BLaER1 (cell line): ENCODE data around the gene PTPRN2.
"Not testable (repeated sequence)": the region's sequence is repeated elsewhere in the genome, so short reads cannot be mapped to it uniquely, and the experiment has no call there.

Experiments used
- H3K27ac ChIP-seq: shearing (Covaris generic); formaldehyde crosslinking; 2 replicates; pipeline ENCODE4 v1.8.1; 2022
- H3K27me3 ChIP-seq: shearing (Covaris generic); formaldehyde crosslinking; 2 replicates; pipeline ENCODE4 v1.8.1; 2022
- H3K36me3 ChIP-seq: shearing (Covaris generic); formaldehyde crosslinking; 2 replicates; pipeline ENCODE4 v1.8.1; 2022
- H3K4me1 ChIP-seq: shearing (Covaris generic); formaldehyde crosslinking; 2 replicates; pipeline ENCODE4 v1.8.1; 2022
- H3K4me2 ChIP-seq: shearing (Covaris generic); formaldehyde crosslinking; 2 replicates; pipeline ENCODE4 v1.8.1; 2022
- H3K4me3 ChIP-seq: shearing (Covaris generic); formaldehyde crosslinking; 2 replicates; pipeline ENCODE4 v1.8.1; 2022
- H3K9ac ChIP-seq: shearing (Covaris generic); formaldehyde crosslinking; 2 replicates; pipeline ENCODE4 v1.8.1; 2022
- H3K9me3 ChIP-seq: shearing (Covaris generic); formaldehyde crosslinking; 2 replicates; pipeline ENCODE4 v1.8.1; 2022
- H4K20me1 ChIP-seq: shearing (Covaris generic); formaldehyde crosslinking; 2 replicates; pipeline ENCODE4 v1.8.1; 2022
- Cebpa-rat ChIP-seq: shearing (Covaris generic); IDR thresholded peaks from 2 replicates; pipeline ENCODE4 v1.8.1; 2022

Gene PTPRN2

DNA sequence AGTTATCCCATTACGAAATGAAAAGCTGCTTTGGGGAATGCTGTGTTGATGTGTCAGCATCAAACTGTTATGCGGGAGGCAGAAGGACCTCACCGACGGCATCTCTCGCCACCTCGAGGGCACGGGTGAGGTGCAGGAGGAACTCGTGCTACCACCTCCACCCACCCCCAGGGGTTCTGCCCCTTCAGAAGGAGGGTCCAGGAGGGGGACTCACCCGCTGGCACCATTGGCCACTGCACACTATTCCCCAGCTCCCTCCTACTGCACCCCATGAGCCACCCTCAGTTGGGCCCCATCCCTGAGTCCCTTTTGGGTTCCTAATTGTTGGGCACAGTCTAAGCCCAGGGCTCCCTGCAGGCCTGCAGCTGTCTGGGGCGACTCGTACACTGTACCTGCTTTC lies 236.6 kb downstream of the PTPRN2 start:
- Histone ChIP-seq H4K20me1 (0 out of 2 replicates have a peak, but pooled peaks cover 9% of the 10 kb centered on the region), H3K4me2 (no peak overlapping the region), H3K4me3 (no peak overlapping the region), H3K9ac (no peak overlapping the region), H3K27ac (no peak overlapping the region), H3K36me3 (no peaks in the 10 kb centered on the region), H3K4me1 (peaks cover 14% of the 10 kb centered on the region; the same call in 1 of the 2 replicates), H3K27me3 (no peaks in the 10 kb centered on the region), H3K9me3 (no peaks in the 10 kb centered on the region)
- no peak for TF ChIP-seq Cebpa-rat

DNA sequence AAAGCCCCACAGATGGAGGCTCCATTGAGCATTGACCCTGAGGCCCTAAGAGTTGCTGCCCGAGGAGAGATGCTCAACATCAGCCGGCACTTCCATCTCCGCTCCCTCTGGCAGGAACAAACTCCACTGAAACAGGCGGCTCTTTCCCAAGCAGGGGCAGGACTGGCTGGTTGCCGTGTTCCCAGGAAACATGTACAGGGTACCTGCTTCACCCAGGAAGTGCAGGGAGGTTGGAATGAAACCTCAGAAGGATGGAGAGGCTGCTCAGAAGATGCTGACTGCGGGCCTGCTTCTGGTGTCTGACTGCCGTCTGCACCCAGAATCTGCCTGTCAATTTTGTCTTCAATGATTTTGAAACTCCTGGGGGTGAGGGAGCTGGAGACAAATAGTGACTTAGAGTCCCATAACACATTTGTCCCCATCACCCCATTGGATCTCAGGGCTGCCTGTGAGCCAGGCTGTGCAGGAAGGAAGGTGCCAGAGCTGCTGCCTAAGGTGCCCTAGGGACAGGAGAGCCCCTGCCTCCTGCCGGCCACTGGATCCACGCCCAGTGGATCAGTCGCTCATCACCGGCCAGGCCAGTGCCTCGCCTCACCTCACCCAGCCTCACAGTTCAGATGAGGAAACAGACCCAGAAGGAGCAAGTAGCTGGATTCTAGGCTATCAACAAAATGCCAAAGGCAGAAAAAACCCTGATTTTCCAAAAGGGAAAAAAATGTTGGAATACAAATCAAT lies 237.3 kb downstream of the PTPRN2 start:
- Histone ChIP-seq H3K4me1 (peaks cover 14% of the 10 kb centered on the region; the same call in 1 of the 2 replicates), H3K4me2 (no peak overlapping the region)

DNA sequence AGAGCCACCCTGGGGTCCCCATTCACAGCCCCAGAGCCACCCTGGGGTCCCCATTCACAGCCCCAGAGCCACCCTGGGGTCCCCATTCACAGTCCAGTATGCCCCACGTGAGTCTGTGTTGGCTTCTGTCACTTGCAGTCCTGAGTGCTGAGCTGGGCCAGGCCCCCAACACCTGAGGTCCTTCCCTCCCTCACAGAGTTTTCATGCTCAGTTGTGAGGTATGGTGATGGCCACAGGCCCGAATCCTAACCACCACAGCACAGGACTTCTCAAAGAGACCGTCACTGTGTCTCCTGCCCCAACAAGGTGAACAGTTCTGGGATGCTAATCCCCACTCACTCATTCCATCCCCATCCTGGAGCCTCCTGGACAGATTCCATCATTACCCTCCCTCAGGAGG lies 239.2 kb downstream of the PTPRN2 start:
- Histone ChIP-seq H3K4me3 (no peak overlapping the region), H4K20me1 (0 out of 2 replicates have a peak, but pooled peaks cover 6% of the 10 kb centered on the region), H3K36me3 (no peaks in the 10 kb centered on the region), H3K9ac (no peak overlapping the region), H3K27ac (no peak overlapping the region), H3K4me2 (no peak overlapping the region), H3K4me1 (peaks cover 14% of the 10 kb centered on the region; the same call in 1 of the 2 replicates), H3K27me3 (no peaks in the 10 kb centered on the region), H3K9me3 (peaks cover 7% of the 10 kb centered on the region; the same call in 1 of the 2 replicates)
- no peak for TF ChIP-seq Cebpa-rat

More for the DNA sequence above, 237.3 kb downstream of the PTPRN2 start:
- Histone ChIP-seq H3K4me3 (no peak overlapping the region), H3K9ac (no peak overlapping the region), H3K27ac (no peak overlapping the region), H4K20me1 (0 out of 2 replicates have a peak, but pooled peaks cover 9% of the 10 kb centered on the region), H3K36me3 (no peaks in the 10 kb centered on the region), H3K27me3 (no peaks in the 10 kb centered on the region), H3K9me3 (no peaks in the 10 kb centered on the region)
- no peak for TF ChIP-seq Cebpa-rat

DNA sequence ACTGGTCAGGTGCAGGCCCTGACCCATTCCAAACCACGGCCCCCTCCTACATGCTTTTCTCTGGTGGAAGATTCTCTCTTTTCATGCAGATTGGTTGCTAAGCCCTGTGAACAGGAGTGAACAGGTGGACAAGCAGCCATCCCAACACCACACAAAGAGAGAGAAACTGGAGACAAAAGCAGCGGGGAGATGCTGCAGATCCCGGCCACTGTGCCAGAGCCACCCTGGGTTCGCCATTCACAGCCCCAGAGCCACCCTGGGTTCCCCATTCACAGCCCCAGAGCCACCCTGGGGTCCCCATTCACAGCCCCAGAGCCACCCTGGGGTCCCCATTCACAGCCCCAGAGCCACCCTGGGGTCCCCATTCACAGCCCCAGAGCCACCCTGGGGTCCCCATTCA lies 239.6 kb downstream of the PTPRN2 start:
- H3K27me3 ChIP-seq, H3K4me2 ChIP-seq, H3K36me3 ChIP-seq, H3K27ac ChIP-seq, H4K20me1 ChIP-seq, H3K4me3 ChIP-seq, H3K9ac ChIP-seq: not testable (repeated sequence)
- Histone ChIP-seq H3K9me3 (peaks cover 10% of the 10 kb centered on the region; the same call in 1 of the 2 replicates), H3K4me1 (peaks cover 14% of the 10 kb centered on the region; the same call in 1 of the 2 replicates)

DNA sequence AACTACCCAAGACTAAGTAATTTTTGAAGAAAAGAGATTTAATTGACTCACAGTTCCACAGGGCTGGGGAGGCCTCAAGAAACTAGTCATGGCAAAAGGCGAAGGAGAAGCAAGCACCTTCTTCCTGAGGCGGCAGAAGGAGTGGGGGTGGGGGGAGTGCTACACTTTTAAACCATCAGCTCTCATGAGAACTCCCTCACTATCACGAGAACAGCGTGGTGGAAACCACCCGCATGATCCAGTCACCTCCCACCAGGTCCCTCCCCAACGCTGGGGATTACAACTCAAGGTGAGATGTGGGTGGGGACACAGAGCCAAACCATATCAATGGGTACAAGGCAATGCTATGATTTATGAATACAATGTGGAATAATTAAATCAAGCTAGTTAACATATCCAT lies 241.9 kb downstream of the PTPRN2 start:
- Histone ChIP-seq H3K27me3 (no peaks in the 10 kb centered on the region), H3K36me3 (no peaks in the 10 kb centered on the region), H4K20me1 (no peaks in the 10 kb centered on the region), H3K9me3 (peaks cover 30% of the 10 kb centered on the region), H3K9ac (no peak overlapping the region), H3K4me2 (no peak overlapping the region), H3K4me1 (peaks cover 12% of the 10 kb centered on the region; the same call in 1 of the 2 replicates), H3K27ac (no peak overlapping the region), H3K4me3 (no peak overlapping the region)
- no peak for TF ChIP-seq Cebpa-rat

DNA sequence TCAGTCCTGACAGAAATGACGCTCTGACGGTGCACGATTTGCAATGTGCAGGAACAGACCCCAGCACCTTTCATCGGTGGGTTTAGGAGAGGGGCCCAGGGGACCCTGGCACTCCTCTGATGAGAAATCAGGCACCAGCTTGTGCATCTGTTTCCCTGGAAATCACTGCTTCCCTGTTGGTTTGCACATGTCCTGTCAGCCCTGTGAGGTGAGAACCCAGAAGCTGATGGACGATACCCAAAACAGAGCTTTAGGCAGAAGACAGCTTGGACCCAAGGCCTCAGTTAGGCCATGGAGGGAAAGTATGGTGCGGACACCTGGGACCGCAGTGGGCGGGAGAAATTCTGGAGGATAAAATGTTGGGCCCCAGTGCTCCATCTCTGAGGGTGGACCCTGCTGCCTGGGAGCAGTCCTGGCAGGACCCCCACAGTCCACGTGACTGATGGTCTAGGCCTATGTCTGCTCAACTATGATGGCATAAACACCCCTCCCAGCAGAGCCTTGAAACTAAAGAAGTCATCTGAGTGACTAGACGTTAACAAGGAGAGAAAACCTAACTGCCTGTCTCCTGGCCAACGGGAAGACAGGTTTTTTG lies 242.8 kb downstream of the PTPRN2 start:
- Histone ChIP-seq H3K27me3 (no peaks in the 10 kb centered on the region), H3K36me3 (no peaks in the 10 kb centered on the region), H3K9me3 (peaks cover 30% of the 10 kb centered on the region), H3K27ac (no peak overlapping the region), H3K4me1 (peaks cover 7% of the 10 kb centered on the region; the same call in 1 of the 2 replicates), H3K4me2 (no peak overlapping the region), H3K4me3 (no peak overlapping the region), H3K9ac (no peak overlapping the region), H4K20me1 (no peaks in the 10 kb centered on the region)
- TF ChIP-seq Cebpa-rat: no peak

DNA sequence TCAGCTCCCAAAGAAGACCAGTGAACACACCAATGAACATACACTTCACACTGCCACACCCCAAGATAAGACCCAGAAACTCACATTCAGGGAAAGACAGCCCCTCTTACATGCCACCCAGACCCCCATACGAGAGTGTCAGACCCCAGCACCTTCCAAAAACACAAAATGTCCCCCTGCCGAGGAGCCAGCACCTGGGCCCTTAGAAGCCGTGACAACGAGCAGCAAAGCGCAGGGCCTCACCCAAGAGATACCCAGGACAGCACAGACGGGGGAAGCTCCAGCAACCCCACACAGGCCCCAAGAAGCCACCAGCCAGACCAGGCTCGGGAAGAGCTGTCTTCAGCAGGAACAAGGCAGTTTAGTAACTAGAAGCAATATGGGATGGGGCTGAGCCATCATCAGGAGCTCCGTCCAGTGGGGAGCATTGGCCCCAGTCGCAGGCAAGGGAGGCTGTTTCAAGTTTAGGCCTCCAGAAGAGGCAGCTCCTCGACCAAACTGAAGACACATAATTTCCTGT lies 243.6 kb downstream of the PTPRN2 start:
- H3K4me2 ChIP-seq: no peak overlapping the region
- H3K27me3 ChIP-seq: no peaks in the 10 kb centered on the region
- H3K4me1 ChIP-seq: peaks cover 7% of the 10 kb centered on the region; the same call in 1 of the 2 replicates
- no peak overlapping the region for H3K4me3 ChIP-seq
- no peak overlapping the region for H3K9ac ChIP-seq
- H3K9me3 ChIP-seq: peaks cover 30% of the 10 kb centered on the region
- H3K27ac ChIP-seq: no peak overlapping the region
- H4K20me1 ChIP-seq: no peaks in the 10 kb centered on the region
- TF ChIP-seq Cebpa-rat: no peak
- H3K36me3 ChIP-seq: no peaks in the 10 kb centered on the region

DNA sequence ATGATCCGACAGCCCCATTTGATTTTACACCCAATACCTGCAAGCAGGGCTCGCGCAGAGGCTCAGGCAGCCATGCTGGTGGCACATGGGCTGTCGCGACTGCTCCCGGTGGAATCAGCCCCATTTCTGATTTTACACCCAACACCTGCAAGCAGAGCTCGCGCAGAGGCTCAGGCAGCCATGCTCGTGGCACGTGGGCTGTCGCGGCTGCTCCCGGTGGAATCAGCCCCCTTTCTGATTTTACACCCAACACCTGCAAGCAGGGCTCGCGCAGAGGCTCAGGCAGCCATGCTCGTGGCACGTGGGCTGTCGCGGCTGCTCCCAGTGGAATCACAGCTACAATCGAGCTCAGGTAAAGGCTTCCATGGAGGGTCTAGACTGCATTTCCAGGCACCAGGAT lies 244.1 kb downstream of the PTPRN2 start:
- peaks cover 30% of the 10 kb centered on the region for H3K9me3 ChIP-seq
- H3K27ac ChIP-seq: no peak overlapping the region
- no peaks in the 10 kb centered on the region for H4K20me1 ChIP-seq
- no peaks in the 10 kb centered on the region for H3K36me3 ChIP-seq
- no peak for TF ChIP-seq Cebpa-rat
- H3K4me1 ChIP-seq: peaks cover 7% of the 10 kb centered on the region; the same call in 1 of the 2 replicates
- no peaks in the 10 kb centered on the region for H3K27me3 ChIP-seq
- no peak overlapping the region for H3K4me3 ChIP-seq
- no peak overlapping the region for H3K4me2 ChIP-seq
- H3K9ac ChIP-seq: no peak overlapping the region

DNA sequence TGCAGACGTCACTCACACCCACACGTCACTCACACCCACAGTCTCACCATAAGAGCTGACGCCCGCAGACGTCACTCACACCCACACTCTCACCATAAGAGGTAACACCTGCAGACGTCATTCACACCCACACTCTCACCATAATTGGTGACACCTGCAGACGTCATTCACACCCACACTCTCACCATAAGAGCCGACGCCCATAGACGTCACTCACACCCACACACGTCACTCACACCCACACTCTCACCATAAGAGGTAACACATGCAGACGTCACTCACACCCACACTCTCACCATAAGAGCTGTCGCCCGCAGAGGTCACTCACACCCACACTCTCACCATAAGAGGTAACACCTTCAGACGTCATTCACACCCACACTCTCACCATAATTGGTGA lies 246.5 kb downstream of the PTPRN2 start:
- H3K36me3 ChIP-seq, H3K4me2 ChIP-seq, H3K4me3 ChIP-seq, H3K27me3 ChIP-seq, H4K20me1 ChIP-seq, H3K4me1 ChIP-seq, H3K9ac ChIP-seq, H3K27ac ChIP-seq: not testable (repeated sequence)
- H3K9me3 ChIP-seq: peaks cover 41% of the 10 kb centered on the region

DNA sequence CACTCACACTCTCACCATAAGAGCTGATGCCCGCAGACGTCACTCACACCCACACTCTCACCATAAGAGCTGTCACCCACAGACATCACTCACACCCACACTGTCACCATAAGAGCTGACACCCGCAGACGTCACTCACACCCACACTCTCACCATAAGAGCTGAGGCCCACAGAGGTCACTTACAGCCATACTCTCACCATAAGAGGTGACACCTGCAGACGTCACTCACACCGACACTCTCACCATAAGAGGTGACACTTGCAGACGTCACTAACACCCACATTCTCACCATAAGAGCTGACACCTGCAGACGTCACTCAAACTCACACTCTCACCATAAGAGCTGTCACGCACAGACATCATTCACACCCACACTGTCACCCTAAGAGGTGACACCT lies 250.7 kb downstream of the PTPRN2 start:
- not testable (repeated sequence) for H4K20me1 ChIP-seq, H3K4me2 ChIP-seq, H3K9ac ChIP-seq, H3K36me3 ChIP-seq, H3K4me3 ChIP-seq, H3K4me1 ChIP-seq, H3K27me3 ChIP-seq, H3K27ac ChIP-seq
- peaks cover 39% of the 10 kb centered on the region for H3K9me3 ChIP-seq

DNA sequence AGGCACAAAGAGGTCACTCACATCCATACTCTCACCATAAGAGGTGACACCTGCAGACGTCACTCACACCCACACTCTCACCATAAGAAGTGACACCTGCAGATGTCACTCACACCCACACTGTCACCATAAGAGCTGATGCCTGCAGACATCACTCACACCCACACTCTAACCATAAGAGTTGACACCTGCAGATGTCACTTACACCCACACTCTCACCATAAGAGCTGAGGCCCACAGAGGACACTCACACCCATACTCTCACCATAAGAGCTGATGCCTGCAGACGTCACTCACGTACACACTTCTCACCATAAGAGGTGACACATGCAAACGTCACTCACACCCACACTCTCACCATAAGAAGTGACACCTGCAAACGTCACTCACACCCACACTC lies 255.1 kb downstream of the PTPRN2 start:
- H3K4me3 ChIP-seq, H3K4me2 ChIP-seq, H4K20me1 ChIP-seq, H3K36me3 ChIP-seq, H3K9ac ChIP-seq, H3K27ac ChIP-seq, H3K27me3 ChIP-seq: not testable (repeated sequence)
- Histone ChIP-seq H3K9me3 (peaks cover 41% of the 10 kb centered on the region), H3K4me1 (peaks cover 21% of the 10 kb centered on the region)

DNA sequence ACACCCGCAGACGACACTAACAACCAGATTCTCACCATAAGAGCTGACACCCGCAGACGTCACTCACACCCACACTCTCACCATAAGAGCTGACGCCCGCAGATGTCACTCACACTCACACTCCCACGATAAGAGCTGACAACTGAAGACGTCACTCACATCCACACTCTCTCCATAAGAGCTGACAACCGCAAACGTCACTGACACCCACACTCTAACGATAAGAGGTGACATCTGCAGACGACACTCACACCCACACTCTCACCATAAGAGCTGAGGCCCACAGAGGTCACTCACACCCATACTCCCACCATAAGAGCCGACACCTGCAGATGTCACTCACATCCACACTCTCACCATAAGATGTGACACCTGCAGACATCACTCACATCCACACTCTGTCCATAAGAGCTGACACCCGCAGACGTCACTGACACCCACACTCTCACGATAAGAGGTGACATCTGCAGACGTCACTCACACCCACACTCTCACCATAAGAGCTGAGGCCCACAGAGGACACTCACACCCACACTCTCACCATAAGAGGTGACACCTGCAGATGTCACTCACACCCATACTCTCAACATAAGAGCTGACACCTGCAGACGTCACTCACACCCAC lies 255.7 kb downstream of the PTPRN2 start:
- peaks cover 36% of the 10 kb centered on the region for H3K9me3 ChIP-seq

More for the DNA sequence above, 255.7 kb downstream of the PTPRN2 start:
- H3K27me3 ChIP-seq, H3K4me3 ChIP-seq, H4K20me1 ChIP-seq, H3K9ac ChIP-seq, H3K4me2 ChIP-seq, H3K27ac ChIP-seq, H3K36me3 ChIP-seq: not testable (repeated sequence)
- H3K4me1 ChIP-seq: peaks cover 25% of the 10 kb centered on the region
